Measurements from ENCODE around the gene CHN2. TPM values are rescaled to one million over a fixed set of nuclear protein-coding genes. Genes with fewer than 3 reads are reported as not detected.
A peak's percentile ranks its signal among the peaks of the same experiment; 100 is the strongest.

Gene CHN2
- polyA plus RNA-seq, 1 donor = 33.6 TPM

- no peaks in the 10 kb centered on the region for H3K27me3 ChIP-seq (ENCODE audit: control insufficient read depth, insufficient read depth, low read length)
- no peak overlapping the region for H3K27ac ChIP-seq (ENCODE audit: low read length)
- H3K9me3 ChIP-seq (ENCODE audit: control insufficient read depth, low read depth, low read length) = no peaks in the 10 kb centered on the region
- no CpG with 5 or more reads among the region's 1 CpG for WGBS (ENCODE audit: insufficient coverage, low lambda C conversion rate)
- peaks cover 16% of the 10 kb centered on the region for H3K4me1 ChIP-seq (ENCODE audit: control insufficient read depth, insufficient read depth, low read length)
- no peak for DNase-seq
- no peak overlapping the region for H3K4me3 ChIP-seq (ENCODE audit: low read length)
- H3K36me3 ChIP-seq (ENCODE audit: control insufficient read depth, insufficient read depth, low read length) = no peaks in the 10 kb centered on the region
Observed at GRCh38 chr7:29216128-29216527, 21.6 kb downstream of the CHN2 start.

- Histone ChIP-seq H3K4me1 (ENCODE audit: control insufficient read depth, insufficient read depth, low read length) (peaks cover 16% of the 10 kb centered on the region), H3K4me3 (ENCODE audit: low read length) (no peak overlapping the region), H3K27me3 (ENCODE audit: control insufficient read depth, insufficient read depth, low read length) (no peaks in the 10 kb centered on the region), H3K27ac (ENCODE audit: low read length) (peak overlapping the region; percentile 50), H3K36me3 (ENCODE audit: control insufficient read depth, insufficient read depth, low read length) (no peaks in the 10 kb centered on the region), H3K9me3 (ENCODE audit: control insufficient read depth, low read depth, low read length) (no peaks in the 10 kb centered on the region)
- WGBS (ENCODE audit: insufficient coverage, low lambda C conversion rate) = 20% methylated on average over 2 of the region's 2 CpGs
- DNase-seq = peak in 1 of 2 donors; percentile 57
Observed at GRCh38 chr7:29217113-29217512, 22.5 kb downstream of the CHN2 start.

- Histone ChIP-seq H3K4me3 (ENCODE audit: low read length) (no peak overlapping the region), H3K36me3 (ENCODE audit: control insufficient read depth, insufficient read depth, low read length) (no peaks in the 10 kb centered on the region), H3K27me3 (ENCODE audit: control insufficient read depth, insufficient read depth, low read length) (no peaks in the 10 kb centered on the region), H3K9me3 (ENCODE audit: control insufficient read depth, low read depth, low read length) (no peaks in the 10 kb centered on the region), H3K4me1 (ENCODE audit: control insufficient read depth, insufficient read depth, low read length) (peaks cover 3% of the 10 kb centered on the region), H3K27ac (ENCODE audit: low read length) (no peak overlapping the region)
- no CpG with 5 or more reads among the region's 1 CpG for whole genome bisulfite sequencing (ENCODE audit: insufficient coverage, low lambda C conversion rate)
- no peak for DNase-seq
Observed at GRCh38 chr7:29224726-29225125, 30.2 kb downstream of the CHN2 start.

GRCh38 chr7:29228289-29229011 lies 33.9 kb downstream of the CHN2 start:
- no peaks in the 10 kb centered on the region for H3K36me3 ChIP-seq (ENCODE audit: control insufficient read depth, insufficient read depth, low read length)
- DNase-seq = peak in 1 of 2 donors; percentile 50
- H3K9me3 ChIP-seq (ENCODE audit: control insufficient read depth, low read depth, low read length) = no peaks in the 10 kb centered on the region
- H3K27ac ChIP-seq (ENCODE audit: low read length) = no peak overlapping the region
- no peaks in the 10 kb centered on the region for H3K27me3 ChIP-seq (ENCODE audit: control insufficient read depth, insufficient read depth, low read length)
- peaks cover 6% of the 10 kb centered on the region for H3K4me1 ChIP-seq (ENCODE audit: control insufficient read depth, insufficient read depth, low read length)
- no peak overlapping the region for H3K4me3 ChIP-seq (ENCODE audit: low read length)
- WGBS (ENCODE audit: insufficient coverage, low lambda C conversion rate) = 45% methylated on average over 4 of the region's 11 CpGs

- no peak overlapping the region for H3K4me3 ChIP-seq (ENCODE audit: low read length)
- no peak for DNase-seq
- no peaks in the 10 kb centered on the region for H3K27me3 ChIP-seq (ENCODE audit: control insufficient read depth, insufficient read depth, low read length)
- H3K9me3 ChIP-seq (ENCODE audit: control insufficient read depth, low read depth, low read length) = no peaks in the 10 kb centered on the region
- no peak overlapping the region for H3K27ac ChIP-seq (ENCODE audit: low read length)
- H3K36me3 ChIP-seq (ENCODE audit: control insufficient read depth, insufficient read depth, low read length) = no peaks in the 10 kb centered on the region
- no CpG with 5 or more reads among the region's 2 CpGs for WGBS (ENCODE audit: insufficient coverage, low lambda C conversion rate)
- peaks cover 6% of the 10 kb centered on the region for H3K4me1 ChIP-seq (ENCODE audit: control insufficient read depth, insufficient read depth, low read length)
Observed at GRCh38 chr7:29229066-29229465, 34.5 kb downstream of the CHN2 start.

GRCh38 chr7:29229946-29230345 lies 35.4 kb downstream of the CHN2 start:
- H3K36me3 ChIP-seq (ENCODE audit: control insufficient read depth, insufficient read depth, low read length) = no peaks in the 10 kb centered on the region
- H3K9me3 ChIP-seq (ENCODE audit: control insufficient read depth, low read depth, low read length) = no peaks in the 10 kb centered on the region
- H3K27me3 ChIP-seq (ENCODE audit: control insufficient read depth, insufficient read depth, low read length) = no peaks in the 10 kb centered on the region
- H3K4me1 ChIP-seq (ENCODE audit: control insufficient read depth, insufficient read depth, low read length) = peaks cover 6% of the 10 kb centered on the region
- DNase-seq = no peak
- 80% methylated on average over 1 of the region's 3 CpGs for WGBS (ENCODE audit: insufficient coverage, low lambda C conversion rate)
- H3K27ac ChIP-seq (ENCODE audit: low read length) = no peak overlapping the region
- no peak overlapping the region for H3K4me3 ChIP-seq (ENCODE audit: low read length)

- Histone ChIP-seq H3K4me1 (ENCODE audit: control insufficient read depth, insufficient read depth, low read length) (peaks cover 6% of the 10 kb centered on the region), H3K36me3 (ENCODE audit: control insufficient read depth, insufficient read depth, low read length) (no peaks in the 10 kb centered on the region), H3K4me3 (ENCODE audit: low read length) (no peak overlapping the region), H3K27ac (ENCODE audit: low read length) (no peak overlapping the region), H3K27me3 (ENCODE audit: control insufficient read depth, insufficient read depth, low read length) (no peaks in the 10 kb centered on the region), H3K9me3 (ENCODE audit: control insufficient read depth, low read depth, low read length) (no peaks in the 10 kb centered on the region)
- WGBS (ENCODE audit: insufficient coverage, low lambda C conversion rate) = no CpG with 5 or more reads among the region's 6 CpGs
- DNase-seq = peak in 1 of 2 donors; percentile 40
Observed at GRCh38 chr7:29230871-29231345, 36.3 kb downstream of the CHN2 start.

- DNase-seq = no peak
- H3K4me1 ChIP-seq (ENCODE audit: control insufficient read depth, insufficient read depth, low read length) = peaks cover 6% of the 10 kb centered on the region
- no peak overlapping the region for H3K27ac ChIP-seq (ENCODE audit: low read length)
- H3K36me3 ChIP-seq (ENCODE audit: control insufficient read depth, insufficient read depth, low read length) = no peaks in the 10 kb centered on the region
- 100% methylated on average over 1 of the region's 4 CpGs for WGBS (ENCODE audit: insufficient coverage, low lambda C conversion rate)
- no peaks in the 10 kb centered on the region for H3K9me3 ChIP-seq (ENCODE audit: control insufficient read depth, low read depth, low read length)
- H3K4me3 ChIP-seq (ENCODE audit: low read length) = no peak overlapping the region
- H3K27me3 ChIP-seq (ENCODE audit: control insufficient read depth, insufficient read depth, low read length) = no peaks in the 10 kb centered on the region
Observed at GRCh38 chr7:29231671-29232232, 37.2 kb downstream of the CHN2 start.

- Histone ChIP-seq H3K27ac (ENCODE audit: low read length) (no peak overlapping the region), H3K36me3 (ENCODE audit: control insufficient read depth, insufficient read depth, low read length) (no peaks in the 10 kb centered on the region), H3K27me3 (ENCODE audit: control insufficient read depth, insufficient read depth, low read length) (no peaks in the 10 kb centered on the region), H3K4me3 (ENCODE audit: low read length) (no peak overlapping the region), H3K9me3 (ENCODE audit: control insufficient read depth, low read depth, low read length) (no peaks in the 10 kb centered on the region), H3K4me1 (ENCODE audit: control insufficient read depth, insufficient read depth, low read length) (peaks cover 2% of the 10 kb centered on the region)
- WGBS (ENCODE audit: insufficient coverage, low lambda C conversion rate) = 100% methylated on average over 1 of the region's 2 CpGs
- no peak for DNase-seq
Observed at GRCh38 chr7:29234438-29234837, 39.9 kb downstream of the CHN2 start.

- Histone ChIP-seq H3K27ac (ENCODE audit: low read length) (no peak overlapping the region), H3K4me1 (ENCODE audit: control insufficient read depth, insufficient read depth, low read length) (no peaks in the 10 kb centered on the region), H3K4me3 (ENCODE audit: low read length) (no peak overlapping the region), H3K9me3 (ENCODE audit: control insufficient read depth, low read depth, low read length) (peaks cover 2% of the 10 kb centered on the region), H3K27me3 (ENCODE audit: control insufficient read depth, insufficient read depth, low read length) (no peaks in the 10 kb centered on the region), H3K36me3 (ENCODE audit: control insufficient read depth, insufficient read depth, low read length) (no peaks in the 10 kb centered on the region)
- no CpG with 5 or more reads among the region's 1 CpG for WGBS (ENCODE audit: insufficient coverage, low lambda C conversion rate)
- no peak for DNase-seq
Observed at GRCh38 chr7:29236071-29236580, 41.6 kb downstream of the CHN2 start.

All from large intestine (tissue), 3 donors.